WTC11 (cell line): ENCODE measurements around the gene PTPN1. TPM values are rescaled to one million over a fixed set of nuclear protein-coding genes. Genes with fewer than 3 reads are reported as not detected.

Experiments used
- ATAC-seq: fragments of 200-7000 bp; cut with Tn5 transposase; 2 replicates; pipeline ENCODE4 v1.10.0; 2021; ENCODE audit warnings: mild to moderate bottlenecking, moderate library complexity
- CTCF ChIA-PET: fragments of 300-600 bp; sonication (Branson Sonifier 250); formaldehyde crosslinking; loops from one replicate; lab custom pipeline; 2021; ENCODE audit warnings: antibody characterized with exemption; lab: Charles Lee
- POLR2A ChIA-PET: fragments of 350-600 bp; sonication (Branson Sonifier 250); formaldehyde crosslinking; loops from one replicate; lab custom pipeline; 2021; ENCODE audit warnings: antibody characterized with exemption; lab: Charles Lee
- DNase-seq: peaks from one replicate; pipeline ENCODE4 v3.0.0; 2021; ENCODE audit warnings: low spot score
- H3K27ac Mint-ChIP-seq: 2 replicates; pipeline ENCODE4 v1.8.0; 2021; ENCODE audit warnings: mixed read lengths
- H3K27me3 Mint-ChIP-seq: 2 replicates; pipeline ENCODE4 v1.8.0; 2021; ENCODE audit warnings: low read depth, mild to moderate bottlenecking, moderate library complexity, mixed read lengths
- H3K36me3 Mint-ChIP-seq: 2 replicates; pipeline ENCODE4 v1.8.0; 2021; ENCODE audit warnings: mixed read lengths
- H3K4me1 Mint-ChIP-seq: 2 replicates; pipeline ENCODE4 v1.8.0; 2022; ENCODE audit warnings: mixed read lengths
- H3K4me3 Mint-ChIP-seq: 2 replicates; pipeline ENCODE4 v1.8.0; 2021; ENCODE audit warnings: mild to moderate bottlenecking, moderate library complexity, mixed read lengths
- H3K9me3 Mint-ChIP-seq: 2 replicates; pipeline ENCODE4 v1.8.0; 2021; ENCODE audit warnings: mixed read lengths
- NFE2L1 ChIP-seq: sonication (generic); formaldehyde crosslinking; IDR thresholded peaks from 2 replicates; pipeline ENCODE4 v1.8.1; 2023; ENCODE audit warnings: missing genetic modification reagents
- NR2C2 ChIP-seq: sonication (generic); formaldehyde crosslinking; IDR thresholded peaks from 2 replicates; pipeline ENCODE4 v1.8.0; 2022; ENCODE audit warnings: mild to moderate bottlenecking, missing genetic modification reagents
- RORB ChIP-seq: fragments of 250-450 bp; sonication (Bioruptor Pico); IDR thresholded peaks from 2 replicates; pipeline ENCODE4 v1.9.0; 2021; ENCODE audit warnings: mild to moderate bottlenecking
- ZBTB21 ChIP-seq: sonication (generic); formaldehyde crosslinking; IDR thresholded peaks from 2 replicates; pipeline ENCODE4 v1.8.1; 2023; ENCODE audit warnings: mild to moderate bottlenecking, missing genetic modification reagents, borderline replicate concordance
- ZNF219 ChIP-seq: sonication (generic); formaldehyde crosslinking; IDR thresholded peaks from 2 replicates; pipeline ENCODE4 v1.8.0; 2023; ENCODE audit warnings: missing genetic modification reagents, mild to moderate bottlenecking, borderline replicate concordance
- ZNF671 ChIP-seq: fragments of 250-450 bp; sonication (Bioruptor Pico); IDR thresholded peaks from 2 replicates; pipeline ENCODE4 v1.8.0; 2021; ENCODE audit warnings: mild to moderate bottlenecking
- total RNA-seq: library from RNA; stranded (reverse); gene quantifications from 3 replicates; pipeline ENCODE4 v1.2.3, GENCODE V29; 2021
- TF ChIP-seq, protein P1 (sequence below): fragments of 250-450 bp; sonication (Bioruptor Pico); IDR thresholded peaks from 2 replicates; pipeline ENCODE4 v1.9.0; 2021; ENCODE audit warnings: moderate library complexity, mild to moderate bottlenecking, inconsistent platforms, borderline replicate concordance
- TF ChIP-seq, protein P2 (sequence below): sonication (generic); formaldehyde crosslinking; IDR thresholded peaks from 2 replicates; pipeline ENCODE4 v1.8.1; 2023; ENCODE audit warnings: mild to moderate bottlenecking, moderate library complexity, missing genetic modification reagents
- TF ChIP-seq, protein P3 (sequence below): fragments of 250-450 bp; sonication (Bioruptor Pico); IDR thresholded peaks from 2 replicates; pipeline ENCODE4 v1.9.0; 2021; ENCODE audit warnings: mild to moderate bottlenecking, borderline replicate concordance
- TF ChIP-seq, protein P4 (sequence below): fragments of 250-450 bp; sonication (Bioruptor Pico); IDR thresholded peaks from 2 replicates; pipeline ENCODE4 v1.8.0; 2021; ENCODE audit warnings: mild to moderate bottlenecking
- TF ChIP-seq, protein P5 (sequence below): sonication (generic); formaldehyde crosslinking; IDR thresholded peaks from 2 replicates; pipeline ENCODE4 v1.8.0; 2022; ENCODE audit warnings: mild to moderate bottlenecking, missing genetic modification reagents

PTPN1 gene
- total RNA-seq, 1 experiment from 2014 or later, result 29.4 TPM

DNA sequence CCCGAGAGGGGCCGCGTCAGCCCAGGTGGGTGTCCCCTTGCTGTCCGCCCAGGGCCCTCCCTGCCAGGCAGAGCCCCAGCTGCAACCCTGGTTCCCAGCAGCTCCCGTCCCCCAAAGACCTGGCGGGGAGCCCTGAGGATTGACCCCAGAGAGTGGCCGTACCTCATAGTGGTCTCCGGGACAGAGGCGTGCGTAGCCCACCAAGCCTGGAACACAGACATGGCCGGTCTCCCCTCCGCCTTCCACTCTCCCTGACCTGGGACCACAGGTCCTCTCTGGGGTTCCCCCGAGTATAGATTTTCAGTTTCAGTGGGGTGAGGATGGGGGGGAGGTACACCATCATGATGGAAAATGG is 98.5 kb downstream of the PTPN1 start (continued):
- TF ChIP-seq, protein P1, sequence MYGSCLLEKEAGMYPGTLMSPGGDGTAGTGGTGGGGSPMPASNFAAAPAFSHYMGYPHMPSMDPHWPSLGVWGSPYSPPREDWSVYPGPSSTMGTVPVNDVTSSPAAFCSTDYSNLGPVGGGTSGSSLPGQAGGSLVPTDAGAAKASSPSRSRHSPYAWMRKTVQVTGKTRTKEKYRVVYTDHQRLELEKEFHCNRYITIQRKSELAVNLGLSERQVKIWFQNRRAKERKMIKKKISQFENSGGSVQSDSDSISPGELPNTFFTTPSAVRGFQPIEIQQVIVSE (CRISPR knock-in tag), result no peak

DNA sequence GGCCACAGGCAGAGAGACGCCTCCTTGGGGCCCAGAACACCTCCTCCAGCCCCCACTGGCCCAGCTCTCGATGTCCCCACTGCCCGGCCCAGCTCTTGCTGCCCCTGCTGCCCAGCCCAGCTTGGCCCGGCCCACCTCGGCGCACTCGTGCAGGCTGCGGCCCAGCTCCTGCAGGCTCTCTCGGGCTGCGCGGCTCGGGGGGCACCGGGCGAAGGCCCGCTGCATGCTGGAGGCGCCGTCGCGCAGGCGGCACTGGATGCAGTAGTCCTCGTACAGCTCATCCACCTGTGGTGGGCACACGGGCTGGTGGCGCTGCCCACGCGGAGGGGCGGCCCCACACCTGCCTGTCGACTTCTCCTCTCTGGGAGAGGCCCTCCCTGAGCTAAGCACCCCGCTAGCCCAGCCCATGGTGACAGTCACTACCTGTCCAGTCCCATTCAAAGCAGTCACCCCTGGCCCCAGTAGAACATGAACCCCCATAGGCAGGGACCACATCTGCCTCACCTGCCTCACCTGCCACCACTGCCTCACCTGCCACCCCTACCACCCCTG is 99.3 kb downstream of the PTPN1 start:
- DNase-seq (no peak), ATAC-seq (no peak)
- Mint-ChIP-seq H3K27ac (no peak overlapping the region), H3K36me3 (no peaks in the 10 kb centered on the region), H3K4me3 (no peak overlapping the region), H3K4me1 (peaks cover 7% of the 10 kb centered on the region), H3K9me3 (no peaks in the 10 kb centered on the region), H3K27me3 (no peaks in the 10 kb centered on the region)
- CTCF ChIA-PET, result interaction anchor here (0.9 to 2.2 kb wide), 6 partner anchors 17 to 104 kb away, joined by 3 to 13 read pairs (median 6); no protein-coding TSS in a partner anchor
- POLR2A ChIA-PET, result no interaction called here
- no peak for TF ChIP-seq ZBTB21 (CRISPR knock-in tag)

DNA sequence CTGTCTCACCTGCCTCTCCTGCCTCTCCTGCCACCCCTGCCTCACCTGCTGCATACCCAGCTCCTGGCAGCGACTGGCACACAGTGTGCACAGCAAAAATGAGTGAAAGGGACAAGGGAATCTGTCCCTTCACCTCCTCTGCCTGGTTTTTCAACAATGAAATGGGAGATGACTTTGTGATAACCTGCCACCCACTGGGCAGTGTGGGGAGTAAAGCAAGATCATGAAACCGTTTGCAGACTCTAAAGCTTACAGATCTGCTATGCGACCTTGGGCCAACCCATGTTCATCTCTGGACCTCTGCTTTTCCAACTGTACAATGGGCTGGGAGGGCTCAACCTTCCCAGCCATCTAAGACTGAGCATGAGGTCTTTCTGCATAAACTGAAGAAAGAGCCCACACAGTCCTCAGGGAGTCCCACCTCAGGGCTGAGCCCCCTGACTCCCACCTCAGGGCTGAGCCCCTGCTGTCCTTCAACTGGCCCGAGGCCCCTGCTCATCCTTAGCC is 100.1 kb downstream of the PTPN1 start:
- no peaks in the 10 kb centered on the region for H3K9me3 Mint-ChIP-seq
- DNase-seq, result no peak
- no peaks in the 10 kb centered on the region for H3K36me3 Mint-ChIP-seq
- no peak overlapping the region for H3K4me3 Mint-ChIP-seq
- TF ChIP-seq NFE2L1 (CRISPR knock-in tag) (no peak), RORB (CRISPR knock-in tag) (no peak), ZNF219 (CRISPR knock-in tag) (no peak), ZNF671 (no peak), NR2C2 (CRISPR knock-in tag) (no peak)
- TF ChIP-seq, protein P2, sequence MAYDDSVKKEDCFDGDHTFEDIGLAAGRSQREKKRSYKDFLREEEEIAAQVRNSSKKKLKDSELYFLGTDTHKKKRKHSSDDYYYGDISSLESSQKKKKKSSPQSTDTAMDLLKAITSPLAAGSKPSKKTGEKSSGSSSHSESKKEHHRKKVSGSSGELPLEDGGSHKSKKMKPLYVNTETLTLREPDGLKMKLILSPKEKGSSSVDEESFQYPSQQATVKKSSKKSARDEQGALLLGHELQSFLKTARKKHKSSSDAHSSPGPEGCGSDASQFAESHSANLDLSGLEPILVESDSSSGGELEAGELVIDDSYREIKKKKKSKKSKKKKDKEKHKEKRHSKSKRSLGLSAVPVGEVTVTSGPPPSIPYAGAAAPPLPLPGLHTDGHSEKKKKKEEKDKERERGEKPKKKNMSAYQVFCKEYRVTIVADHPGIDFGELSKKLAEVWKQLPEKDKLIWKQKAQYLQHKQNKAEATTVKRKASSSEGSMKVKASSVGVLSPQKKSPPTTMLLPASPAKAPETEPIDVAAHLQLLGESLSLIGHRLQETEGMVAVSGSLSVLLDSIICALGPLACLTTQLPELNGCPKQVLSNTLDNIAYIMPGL (CRISPR knock-in tag), result no peak
- TF ChIP-seq, protein P3, sequence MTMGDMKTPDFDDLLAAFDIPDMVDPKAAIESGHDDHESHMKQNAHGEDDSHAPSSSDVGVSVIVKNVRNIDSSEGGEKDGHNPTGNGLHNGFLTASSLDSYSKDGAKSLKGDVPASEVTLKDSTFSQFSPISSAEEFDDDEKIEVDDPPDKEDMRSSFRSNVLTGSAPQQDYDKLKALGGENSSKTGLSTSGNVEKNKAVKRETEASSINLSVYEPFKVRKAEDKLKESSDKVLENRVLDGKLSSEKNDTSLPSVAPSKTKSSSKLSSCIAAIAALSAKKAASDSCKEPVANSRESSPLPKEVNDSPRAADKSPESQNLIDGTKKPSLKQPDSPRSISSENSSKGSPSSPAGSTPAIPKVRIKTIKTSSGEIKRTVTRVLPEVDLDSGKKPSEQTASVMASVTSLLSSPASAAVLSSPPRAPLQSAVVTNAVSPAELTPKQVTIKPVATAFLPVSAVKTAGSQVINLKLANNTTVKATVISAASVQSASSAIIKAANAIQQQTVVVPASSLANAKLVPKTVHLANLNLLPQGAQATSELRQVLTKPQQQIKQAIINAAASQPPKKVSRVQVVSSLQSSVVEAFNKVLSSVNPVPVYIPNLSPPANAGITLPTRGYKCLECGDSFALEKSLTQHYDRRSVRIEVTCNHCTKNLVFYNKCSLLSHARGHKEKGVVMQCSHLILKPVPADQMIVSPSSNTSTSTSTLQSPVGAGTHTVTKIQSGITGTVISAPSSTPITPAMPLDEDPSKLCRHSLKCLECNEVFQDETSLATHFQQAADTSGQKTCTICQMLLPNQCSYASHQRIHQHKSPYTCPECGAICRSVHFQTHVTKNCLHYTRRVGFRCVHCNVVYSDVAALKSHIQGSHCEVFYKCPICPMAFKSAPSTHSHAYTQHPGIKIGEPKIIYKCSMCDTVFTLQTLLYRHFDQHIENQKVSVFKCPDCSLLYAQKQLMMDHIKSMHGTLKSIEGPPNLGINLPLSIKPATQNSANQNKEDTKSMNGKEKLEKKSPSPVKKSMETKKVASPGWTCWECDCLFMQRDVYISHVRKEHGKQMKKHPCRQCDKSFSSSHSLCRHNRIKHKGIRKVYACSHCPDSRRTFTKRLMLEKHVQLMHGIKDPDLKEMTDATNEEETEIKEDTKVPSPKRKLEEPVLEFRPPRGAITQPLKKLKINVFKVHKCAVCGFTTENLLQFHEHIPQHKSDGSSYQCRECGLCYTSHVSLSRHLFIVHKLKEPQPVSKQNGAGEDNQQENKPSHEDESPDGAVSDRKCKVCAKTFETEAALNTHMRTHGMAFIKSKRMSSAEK (CRISPR knock-in tag), result no peak
- TF ChIP-seq, protein P4, sequence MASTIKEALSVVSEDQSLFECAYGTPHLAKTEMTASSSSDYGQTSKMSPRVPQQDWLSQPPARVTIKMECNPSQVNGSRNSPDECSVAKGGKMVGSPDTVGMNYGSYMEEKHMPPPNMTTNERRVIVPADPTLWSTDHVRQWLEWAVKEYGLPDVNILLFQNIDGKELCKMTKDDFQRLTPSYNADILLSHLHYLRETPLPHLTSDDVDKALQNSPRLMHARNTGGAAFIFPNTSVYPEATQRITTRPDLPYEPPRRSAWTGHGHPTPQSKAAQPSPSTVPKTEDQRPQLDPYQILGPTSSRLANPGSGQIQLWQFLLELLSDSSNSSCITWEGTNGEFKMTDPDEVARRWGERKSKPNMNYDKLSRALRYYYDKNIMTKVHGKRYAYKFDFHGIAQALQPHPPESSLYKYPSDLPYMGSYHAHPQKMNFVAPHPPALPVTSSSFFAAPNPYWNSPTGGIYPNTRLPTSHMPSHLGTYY, result no peak
- TF ChIP-seq, protein P5, sequence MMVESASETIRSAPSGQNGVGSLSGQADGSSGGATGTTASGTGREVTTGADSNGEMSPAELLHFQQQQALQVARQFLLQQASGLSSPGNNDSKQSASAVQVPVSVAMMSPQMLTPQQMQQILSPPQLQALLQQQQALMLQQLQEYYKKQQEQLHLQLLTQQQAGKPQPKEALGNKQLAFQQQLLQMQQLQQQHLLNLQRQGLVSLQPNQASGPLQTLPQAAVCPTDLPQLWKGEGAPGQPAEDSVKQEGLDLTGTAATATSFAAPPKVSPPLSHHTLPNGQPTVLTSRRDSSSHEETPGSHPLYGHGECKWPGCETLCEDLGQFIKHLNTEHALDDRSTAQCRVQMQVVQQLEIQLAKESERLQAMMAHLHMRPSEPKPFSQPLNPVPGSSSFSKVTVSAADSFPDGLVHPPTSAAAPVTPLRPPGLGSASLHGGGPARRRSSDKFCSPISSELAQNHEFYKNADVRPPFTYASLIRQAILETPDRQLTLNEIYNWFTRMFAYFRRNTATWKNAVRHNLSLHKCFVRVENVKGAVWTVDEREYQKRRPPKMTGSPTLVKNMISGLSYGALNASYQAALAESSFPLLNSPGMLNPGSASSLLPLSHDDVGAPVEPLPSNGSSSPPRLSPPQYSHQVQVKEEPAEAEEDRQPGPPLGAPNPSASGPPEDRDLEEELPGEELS, result no peak
- ChIA-PET POLR2A (no interaction called here), CTCF (interaction anchor here (1.0 to 2.2 kb wide), 4 partner anchors 16 to 103 kb away, joined by 4 to 13 read pairs (median 7); no protein-coding TSS in a partner anchor)
- H3K27me3 Mint-ChIP-seq, result no peaks in the 10 kb centered on the region
- H3K27ac Mint-ChIP-seq, result no peak overlapping the region; the same call in 1 of the 2 replicates
- peaks cover 7% of the 10 kb centered on the region for H3K4me1 Mint-ChIP-seq
- ATAC-seq, result no peak
